H9 (cell line): Measurements from ENCODE around the gene WHAMM. TPM values are rescaled to one million over a fixed set of nuclear protein-coding genes. Genes with fewer than 3 reads are reported as not detected.

Experiments
- DNase-seq: peaks from one replicate; pipeline ENCODE4 v3.0.0-alpha.2; 2017
- H2AFZ ChIP-seq: one replicate; pipeline ENCODE4 v1.6.1; 2013; ENCODE audit warnings: mild to moderate bottlenecking, low read length, control low read depth, moderate library complexity
- H2AK5ac ChIP-seq: 2 replicates; pipeline ENCODE4 v1.6.1; 2013; ENCODE audit warnings: low read length, control low read depth, mixed read lengths; ENCODE audit not compliant: insufficient read length
- H2BK120ac ChIP-seq: one replicate; pipeline ENCODE4 v1.6.1; 2013; ENCODE audit warnings: low read depth, mild to moderate bottlenecking, low read length, control low read depth, inconsistent platforms; ENCODE audit not compliant: poor library complexity, severe bottlenecking
- H2BK12ac ChIP-seq: 2 replicates; pipeline ENCODE4 v1.6.1; 2013; ENCODE audit warnings: low read length, control low read depth, mixed read lengths, low read depth; ENCODE audit not compliant: insufficient read length
- H2BK15ac ChIP-seq: 2 replicates; pipeline ENCODE4 v1.6.1; 2013; ENCODE audit warnings: low read depth, low read length, control low read depth
- H2BK20ac ChIP-seq: one replicate; pipeline ENCODE4 v1.6.1; 2013; ENCODE audit warnings: low read depth, mild to moderate bottlenecking, low read length, control low read depth, inconsistent platforms; ENCODE audit not compliant: poor library complexity, severe bottlenecking
- H2BK5ac ChIP-seq: 2 replicates; pipeline ENCODE4 v1.6.1; 2013; ENCODE audit warnings: low read length, control low read depth, mixed read lengths; ENCODE audit not compliant: insufficient read length
- H3K14ac ChIP-seq: 2 replicates; pipeline ENCODE4 v1.6.1; 2013; ENCODE audit warnings: low read length, control low read depth; ENCODE audit not compliant: insufficient read depth
- H3K18ac ChIP-seq: 2 replicates; pipeline ENCODE4 v1.6.1; 2013; ENCODE audit warnings: low read depth, mild to moderate bottlenecking, mixed read lengths, low read length, control low read depth; ENCODE audit not compliant: insufficient read length
- H3K23ac ChIP-seq: 2 replicates; pipeline ENCODE4 v1.6.1; 2013; ENCODE audit warnings: low read length, control low read depth, mixed read lengths, low read depth; ENCODE audit not compliant: insufficient read length
- H3K23me2 ChIP-seq: 2 replicates; pipeline ENCODE4 v1.6.1; 2013; ENCODE audit warnings: low read depth, mild to moderate bottlenecking, mixed read lengths, low read length, control low read depth; ENCODE audit not compliant: insufficient read length, poor library complexity, severe bottlenecking
- H3K27ac ChIP-seq: 2 replicates; pipeline ENCODE4 v1.5.1; 2013; ENCODE audit warnings: low read length, control low read depth, mixed read lengths, low read depth; ENCODE audit not compliant: insufficient read length
- H3K27me3 ChIP-seq: 2 replicates; pipeline ENCODE4 v1.6.1; 2013; ENCODE audit warnings: low read length, control low read depth, inconsistent platforms; ENCODE audit not compliant: insufficient read depth
- H3K4ac ChIP-seq: 2 replicates; pipeline ENCODE4 v1.6.1; 2013; ENCODE audit warnings: low read depth, mild to moderate bottlenecking, control low read depth, inconsistent platforms, low read length, moderate library complexity
- H3K4me1 ChIP-seq: 2 replicates; pipeline ENCODE4 v1.6.1; 2013; ENCODE audit warnings: low read length, control low read depth, inconsistent platforms; ENCODE audit not compliant: insufficient read depth
- H3K4me2 ChIP-seq: 2 replicates; pipeline ENCODE4 v1.6.1; 2013; ENCODE audit warnings: low read length, control low read depth, mixed read lengths; ENCODE audit not compliant: insufficient read length, insufficient read depth
- H3K56ac ChIP-seq: 2 replicates; pipeline ENCODE4 v1.6.1; 2013; ENCODE audit warnings: low read depth, mild to moderate bottlenecking, mixed read lengths, low read length, control low read depth; ENCODE audit not compliant: insufficient read length
- H3K79me1 ChIP-seq: 2 replicates; pipeline ENCODE4 v1.6.1; 2013; ENCODE audit warnings: low read depth, mild to moderate bottlenecking, moderate library complexity, low read length, control low read depth, inconsistent platforms; ENCODE audit not compliant: insufficient read depth, poor library complexity, severe bottlenecking
- H3K79me2 ChIP-seq: 2 replicates; pipeline ENCODE4 v1.6.1; 2013; ENCODE audit warnings: low read length, control low read depth, inconsistent platforms; ENCODE audit not compliant: insufficient read depth
- H3K9ac ChIP-seq: 2 replicates; pipeline ENCODE4 v1.6.1; 2013; ENCODE audit warnings: low read length, control low read depth, mixed read lengths; ENCODE audit not compliant: insufficient read length; ENCODE audit errors: extremely low read depth
- H3K9me3 ChIP-seq: one replicate; pipeline ENCODE4 v1.6.1; 2013; ENCODE audit warnings: low read depth, low read length, inconsistent platforms; ENCODE audit not compliant: control insufficient read depth
- H3T11ph ChIP-seq: one replicate; pipeline ENCODE4 v1.6.1; 2013; ENCODE audit warnings: mild to moderate bottlenecking, low read length, control low read depth, inconsistent platforms
- H4K20me1 ChIP-seq: one replicate; pipeline ENCODE4 v1.6.1; 2013; ENCODE audit not compliant: control insufficient read depth, insufficient read length, insufficient read depth
- H4K5ac ChIP-seq: 2 replicates; pipeline ENCODE4 v1.6.1; 2013; ENCODE audit warnings: low read depth, mild to moderate bottlenecking, mixed read lengths, low read length, control low read depth; ENCODE audit not compliant: insufficient read length
- H4K8ac ChIP-seq: replicated peaks from 2 replicates; pipeline ENCODE4 v1.6.1; 2013; ENCODE audit warnings: low read length, control low read depth, mixed read lengths, low read depth; ENCODE audit not compliant: insufficient read length
- H4K91ac ChIP-seq: 2 replicates; pipeline ENCODE4 v1.6.1; 2013; ENCODE audit warnings: low read depth, mild to moderate bottlenecking, moderate library complexity, mixed read lengths, low read length, control low read depth; ENCODE audit not compliant: insufficient read length
- H3K27ac Mint-ChIP-seq, 3 experiments: 2 replicates in 2 of 3; 3 replicates in 1 of 3; pipeline ENCODE4 v1.8.0; 2020 to 2021; ENCODE audit warnings: mixed read lengths in 3 of 3, mild to moderate bottlenecking in 1 of 3, moderate library complexity in 1 of 3
- H3K27me3 Mint-ChIP-seq: 2 replicates; pipeline ENCODE4 v1.8.0; 2021; ENCODE audit warnings: low read depth, mild to moderate bottlenecking, moderate library complexity, mixed read lengths
- H3K36me3 Mint-ChIP-seq, 3 experiments: 2 replicates in 2 of 3; 3 replicates in 1 of 3; pipeline ENCODE4 v1.8.0; 2020 to 2021; ENCODE audit warnings: low read depth in 3 of 3, mixed read lengths in 3 of 3; ENCODE audit not compliant: insufficient read depth in 1 of 3
- H3K4me1 Mint-ChIP-seq, 2 experiments: 2 replicates each; pipeline ENCODE4 v1.8.0; 2020; ENCODE audit warnings: mixed read lengths in 2 of 2
- H3K4me3 Mint-ChIP-seq, 2 experiments: 2 replicates in 1 of 2; 3 replicates in 1 of 2; pipeline ENCODE4 v1.8.0; 2020 to 2021; ENCODE audit warnings: mild to moderate bottlenecking in 2 of 2, mixed read lengths in 2 of 2, moderate library complexity in 1 of 2
- H3K9me3 Mint-ChIP-seq, 2 experiments: 2 replicates in 1 of 2; 3 replicates in 1 of 2; pipeline ENCODE4 v1.8.0; 2020; ENCODE audit warnings: mild to moderate bottlenecking in 2 of 2, mixed read lengths in 2 of 2, moderate library complexity in 1 of 2
- CTCF ChIP-seq: fragments of 200-600 bp; sonication (generic); conservative IDR thresholded peaks from 3 replicates; pipeline ENCODE4 v1.8.0; 2021; ENCODE audit warnings: antibody characterized with exemption, mild to moderate bottlenecking
- WGBS: extraction: QIAGEN DNeasy Blood & Tissue Kit; methylation state at CpG from one replicate; pipeline ENCODE4 v1.1.7; 2013; ENCODE audit warnings: missing lambda C conversion rate, low lambda C conversion rate, mixed read lengths; ENCODE audit not compliant: insufficient read length; ENCODE audit errors: extremely low coverage; 5-methylcytosine and 5-hydroxymethylcytosine counted together
- total RNA-seq: library from RNA; stranded (reverse); gene quantifications from 2 replicates; pipeline ENCODE4 v1.2.1, GENCODE V29; 2021

Gene WHAMM
- total RNA-seq, 1 experiment from 2014 or later: 3.0 TPM

DNA sequence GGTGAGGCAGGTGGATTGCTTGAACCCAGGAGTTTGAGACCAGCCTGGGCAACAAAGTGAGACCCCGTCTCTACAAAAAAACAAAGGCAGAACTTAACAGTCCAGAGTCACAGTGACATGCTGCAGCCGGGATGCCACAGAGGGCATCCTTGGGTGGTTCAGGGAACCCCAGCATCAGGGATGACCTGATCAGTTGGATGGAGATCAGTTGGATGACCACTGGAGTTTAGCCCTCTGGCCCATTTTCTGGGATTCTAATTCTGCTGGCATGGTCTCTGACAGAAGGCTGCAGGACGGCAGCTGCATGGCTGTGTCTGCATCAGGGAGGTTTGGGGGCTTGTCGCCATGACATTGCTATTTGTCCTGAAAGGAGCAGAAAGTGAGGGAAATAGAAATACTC is 19.8 kb downstream of the WHAMM start:
- no peaks in the 10 kb centered on the region for H3K9me3 Mint-ChIP-seq
- Histone ChIP-seq H2BK5ac (no peak overlapping the region), H3K23ac (no peak overlapping the region), H3K4me2 (no peak overlapping the region), H3T11ph (no peak overlapping the region), H4K8ac (no peak overlapping the region), H3K79me1 (no peaks in the 10 kb centered on the region), H3K18ac (no peak overlapping the region), H3K4me1 (no peaks in the 10 kb centered on the region), H3K27me3 (no peaks in the 10 kb centered on the region), H3K14ac (no peak overlapping the region), H3K79me2 (no peaks in the 10 kb centered on the region), H2BK120ac (no peak overlapping the region), H4K91ac (no peak overlapping the region), H2AFZ (no peak overlapping the region), H4K5ac (no peak overlapping the region), H4K20me1 (no peaks in the 10 kb centered on the region), H3K23me2 (no peaks in the 10 kb centered on the region), H2BK20ac (no peak overlapping the region), H2BK15ac (no peak overlapping the region), H3K9ac (no peak overlapping the region), H2BK12ac (no peak overlapping the region), H2AK5ac (no peak overlapping the region), H3K56ac (no peak overlapping the region), H3K9me3 (no peaks in the 10 kb centered on the region), H3K27ac (no peak overlapping the region), H3K4ac (no peak overlapping the region)
- no peaks in the 10 kb centered on the region for H3K4me1 Mint-ChIP-seq
- H3K27me3 Mint-ChIP-seq: no peaks in the 10 kb centered on the region; the same call in 1 of the 2 replicates
- H3K27ac Mint-ChIP-seq: no peak overlapping the region
- no peak for TF ChIP-seq CTCF
- no CpG with 5 or more reads among the region's 4 CpGs for whole genome bisulfite sequencing
- peaks cover 13 to 58% (median 34%) of the 10 kb centered on the region in 3 experiments; a peak in 6 of 7 replicates for H3K36me3 Mint-ChIP-seq
- no peak for DNase-seq
- no peak overlapping the region for H3K4me3 Mint-ChIP-seq
